Peyer's patch (tissue), 4 donors: Measurements from ENCODE around the gene PAX4. TPM values are rescaled to one million over a fixed set of nuclear protein-coding genes. Genes with fewer than 3 reads are reported as not detected.

Experiments
- DNase-seq, 3 donors: peaks; one replicate each; pipeline ENCODE4 v3.0.0-alpha.2; 2017 to 2019
- H3K27ac ChIP-seq, 4 donors: fragments of 200-600 bp; sonication (generic); one replicate each; pipeline ENCODE4 v1.5.1; 2016 to 2019
- H3K27me3 ChIP-seq, 2 donors: fragments of 200-600 bp; sonication (generic); one replicate each; pipeline ENCODE4 v1.5.1; 2019
- H3K36me3 ChIP-seq, 3 donors: fragments of 200-600 bp; sonication (generic); one replicate each; pipeline ENCODE4 v1.5.1; 2016 to 2019
- H3K4me1 ChIP-seq, 4 donors: fragments of 200-600 bp; sonication (generic); one replicate each; pipeline ENCODE4 v1.5.1; 2016 to 2019
- H3K4me3 ChIP-seq, 4 donors: fragments of 200-600 bp; sonication (generic); 1 replicate in 3 of 4; 2 replicates in 1 of 4; pipeline ENCODE4 v1.5.1; 2016 to 2019; ENCODE audit warnings: mild to moderate bottlenecking in 1 of 4
- H3K9me3 ChIP-seq, 4 donors: fragments of 200-600 bp; sonication (generic); one replicate each; pipeline ENCODE4 v1.5.1; 2016 to 2019; ENCODE audit warnings: mild to moderate bottlenecking in 1 of 4
- POLR2A ChIP-seq, 2 donors: fragments of 450-650 bp; IDR thresholded peaks; one replicate each; pipeline ENCODE4 v1.5.1; 2017; ENCODE audit warnings: antibody characterized with exemption in 2 of 2, mild to moderate bottlenecking in 2 of 2, moderate library complexity in 2 of 2
- total RNA-seq, 4 donors: library from RNA; depleted of rRNA; stranded (reverse); fragments of >200 nt; gene quantifications; one replicate each; pipeline ENCODE4 v1.1.0, GENCODE V29; 2016
- TF ChIP-seq, protein P1 (sequence below), 6 experiments: fragments of 450-650 bp in 4 of 6; fragments of 200-600 bp in 2 of 6; sonication (generic) in 1 of 6; IDR thresholded peaks; one replicate each; pipeline ENCODE4 v1.5.1; 2017 to 2019; ENCODE audit warnings: antibody characterized with exemption in 6 of 6, mild to moderate bottlenecking in 3 of 6, moderate library complexity in 1 of 6

PAX4 gene
- total RNA-seq, 4 donors from 2014 or later, result 0.53 to 1.3 TPM; not detected in 2

DNA sequence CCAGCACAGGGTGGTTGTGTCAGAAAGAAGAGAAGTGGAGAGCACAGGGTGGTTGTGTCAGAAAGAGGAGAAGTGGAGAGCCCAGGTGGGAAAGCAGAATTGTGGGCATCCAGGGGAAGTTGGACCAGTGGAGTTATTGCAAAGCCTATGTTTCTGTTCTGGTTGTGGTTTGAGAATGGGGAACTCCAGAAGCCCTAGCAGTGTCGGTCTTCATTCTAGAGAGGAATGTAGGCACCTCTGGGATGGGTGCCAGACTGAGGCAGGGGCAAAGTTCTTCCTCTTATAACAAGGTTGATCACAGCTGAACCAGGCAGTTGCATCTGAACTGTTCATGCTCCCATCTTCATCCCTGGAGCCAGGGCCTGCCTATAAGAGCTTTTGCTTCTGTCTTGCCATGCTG is 23.5 kb downstream of the PAX4 start:
- Histone ChIP-seq H3K27ac (no peak overlapping the region), H3K27me3 (no peaks in the 10 kb centered on the region), H3K36me3 (peaks cover 0 to 21% (median 0%) of the 10 kb centered on the region in 3 donors), H3K9me3 (no peaks in the 10 kb centered on the region), H3K4me3 (no peak overlapping the region), H3K4me1 (peaks cover 0 to 8% (median under 1%) of the 10 kb centered on the region in 4 donors)
- no peak for DNase-seq
- TF ChIP-seq, protein P1, sequence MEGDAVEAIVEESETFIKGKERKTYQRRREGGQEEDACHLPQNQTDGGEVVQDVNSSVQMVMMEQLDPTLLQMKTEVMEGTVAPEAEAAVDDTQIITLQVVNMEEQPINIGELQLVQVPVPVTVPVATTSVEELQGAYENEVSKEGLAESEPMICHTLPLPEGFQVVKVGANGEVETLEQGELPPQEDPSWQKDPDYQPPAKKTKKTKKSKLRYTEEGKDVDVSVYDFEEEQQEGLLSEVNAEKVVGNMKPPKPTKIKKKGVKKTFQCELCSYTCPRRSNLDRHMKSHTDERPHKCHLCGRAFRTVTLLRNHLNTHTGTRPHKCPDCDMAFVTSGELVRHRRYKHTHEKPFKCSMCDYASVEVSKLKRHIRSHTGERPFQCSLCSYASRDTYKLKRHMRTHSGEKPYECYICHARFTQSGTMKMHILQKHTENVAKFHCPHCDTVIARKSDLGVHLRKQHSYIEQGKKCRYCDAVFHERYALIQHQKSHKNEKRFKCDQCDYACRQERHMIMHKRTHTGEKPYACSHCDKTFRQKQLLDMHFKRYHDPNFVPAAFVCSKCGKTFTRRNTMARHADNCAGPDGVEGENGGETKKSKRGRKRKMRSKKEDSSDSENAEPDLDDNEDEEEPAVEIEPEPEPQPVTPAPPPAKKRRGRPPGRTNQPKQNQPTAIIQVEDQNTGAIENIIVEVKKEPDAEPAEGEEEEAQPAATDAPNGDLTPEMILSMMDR (IDR thresholded peaks at IDR 0.05), result no peak
- no peak for TF ChIP-seq POLR2A (IDR thresholded peaks at IDR 0.05)

DNA sequence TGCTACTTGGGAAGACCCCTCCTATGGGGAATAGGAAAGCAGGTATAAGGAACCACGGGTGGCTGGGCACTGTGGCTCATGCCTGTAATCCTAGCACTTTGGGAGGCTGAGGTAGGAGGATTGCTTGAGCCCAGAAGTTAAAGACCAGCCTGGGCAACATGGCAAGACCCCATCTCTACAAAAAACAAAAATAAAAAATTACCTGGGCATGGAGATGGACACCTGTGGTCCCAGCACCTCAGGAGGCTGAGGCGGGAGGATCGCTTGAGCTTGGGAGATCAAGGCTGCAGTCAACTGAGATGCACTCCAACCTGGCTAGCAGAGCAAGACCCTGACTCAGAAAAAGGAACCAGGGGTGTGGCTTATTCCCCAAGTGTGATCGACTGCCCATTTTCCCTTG is 25.4 kb downstream of the PAX4 start:
- no peak for TF ChIP-seq POLR2A (IDR thresholded peaks at IDR 0.05)
- TF ChIP-seq, protein P1 (IDR thresholded peaks at IDR 0.05), result no peak
- Histone ChIP-seq H3K4me1 (peaks cover 0 to 14% (median 8%) of the 10 kb centered on the region in 4 donors), H3K9me3 (no peaks in the 10 kb centered on the region), H3K27me3 (no peaks in the 10 kb centered on the region), H3K27ac (no peak overlapping the region), H3K4me3 (no peak overlapping the region), H3K36me3 (peaks cover 0 to 21% (median 0%) of the 10 kb centered on the region in 3 donors)
- DNase-seq, result no peak

DNA sequence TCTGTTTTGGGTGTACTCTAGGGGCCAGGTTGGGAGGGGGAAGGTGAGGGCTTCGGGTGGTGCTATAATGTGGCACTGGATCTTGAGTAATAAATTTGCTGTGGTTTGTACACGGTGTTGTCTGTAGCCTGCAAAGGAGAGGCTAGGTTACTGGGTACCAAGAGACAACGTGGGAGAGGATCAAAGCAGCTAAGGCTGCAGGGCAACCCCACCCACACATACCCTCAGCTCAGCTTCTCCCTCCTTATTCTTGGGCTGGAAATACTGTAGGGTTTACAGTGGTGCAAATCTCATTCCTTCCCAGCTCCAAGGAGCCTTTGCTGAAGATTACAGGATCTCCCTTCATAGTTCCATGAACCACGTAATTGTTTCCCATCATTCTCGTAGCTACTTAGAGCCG is 26.4 kb downstream of the PAX4 start:
- Histone ChIP-seq H3K4me1 (peaks cover 0 to 14% (median 9%) of the 10 kb centered on the region in 4 donors), H3K27ac (no peak overlapping the region), H3K4me3 (no peak overlapping the region), H3K27me3 (no peaks in the 10 kb centered on the region), H3K9me3 (no peaks in the 10 kb centered on the region), H3K36me3 (peaks cover 0 to 21% (median 0%) of the 10 kb centered on the region in 3 donors)
- TF ChIP-seq, protein P1 (IDR thresholded peaks at IDR 0.05), result no peak
- no peak for DNase-seq

DNA sequence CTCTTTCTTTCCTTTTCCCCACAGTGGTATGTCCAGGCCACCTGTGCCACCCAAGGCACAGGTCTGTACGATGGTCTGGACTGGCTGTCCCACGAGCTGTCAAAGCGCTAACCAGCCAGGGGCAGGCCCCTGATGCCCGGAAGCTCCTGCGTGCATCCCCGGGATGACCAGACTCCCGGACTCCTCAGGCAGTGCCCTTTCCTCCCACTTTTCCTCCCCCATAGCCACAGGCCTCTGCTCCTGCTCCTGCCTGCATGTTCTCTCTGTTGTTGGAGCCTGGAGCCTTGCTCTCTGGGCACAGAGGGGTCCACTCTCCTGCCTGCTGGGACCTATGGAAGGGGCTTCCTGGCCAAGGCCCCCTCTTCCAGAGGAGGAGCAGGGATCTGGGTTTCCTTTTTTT is 26.8 kb downstream of the PAX4 start:
- Histone ChIP-seq H3K27ac (no peak overlapping the region), H3K36me3 (peaks cover 0 to 21% (median 0%) of the 10 kb centered on the region in 3 donors), H3K4me1 (peaks cover 0 to 14% (median 9%) of the 10 kb centered on the region in 4 donors), H3K9me3 (no peaks in the 10 kb centered on the region), H3K4me3 (no peak overlapping the region), H3K27me3 (no peaks in the 10 kb centered on the region)
- DNase-seq, result no peak
- TF ChIP-seq, protein P1 (IDR thresholded peaks at IDR 0.05), result no peak
- TF ChIP-seq POLR2A (IDR thresholded peaks at IDR 0.05), result no peak

DNA sequence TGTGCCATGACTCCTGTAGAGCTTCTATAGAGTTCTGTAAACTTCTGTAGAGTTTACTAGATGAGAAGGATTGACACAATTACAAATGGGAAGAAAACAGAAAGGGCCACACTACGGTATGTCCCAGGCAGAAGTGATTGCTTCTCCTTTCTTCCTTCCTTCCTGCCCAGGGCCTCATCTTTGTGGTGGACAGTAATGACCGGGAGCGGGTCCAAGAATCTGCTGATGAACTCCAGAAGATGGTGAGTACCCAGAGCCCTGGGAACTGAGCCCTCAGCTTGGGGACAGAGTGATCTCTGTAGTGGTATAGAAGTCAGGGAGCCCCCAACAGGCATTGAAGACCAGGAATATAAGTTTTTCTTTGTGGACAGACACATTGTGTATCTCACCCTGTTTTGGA is 28.0 kb downstream of the PAX4 start:
- Histone ChIP-seq H3K36me3 (peaks cover 0 to 21% (median 0%) of the 10 kb centered on the region in 3 donors), H3K27ac (no peak overlapping the region), H3K27me3 (no peaks in the 10 kb centered on the region), H3K9me3 (no peaks in the 10 kb centered on the region), H3K4me1 (peaks cover 0 to 14% (median 9%) of the 10 kb centered on the region in 4 donors), H3K4me3 (no peak overlapping the region)
- no peak for DNase-seq
- TF ChIP-seq POLR2A (IDR thresholded peaks at IDR 0.05), result no peak
- TF ChIP-seq, protein P1 (IDR thresholded peaks at IDR 0.05), result no peak
